SK-N-SH (cell line): ENCODE data around the gene PHEX.

Experiments used
- CTCF ChIP-seq: fragments of 200-600 bp; sonication (generic); IDR thresholded peaks from 2 replicates; pipeline ENCODE4 v1.6.1; 2017; ENCODE audit warnings: antibody characterized with exemption, mild to moderate bottlenecking, moderate library complexity
- FOXJ3 ChIP-seq: sonication (generic); formaldehyde crosslinking; IDR thresholded peaks from 2 replicates; pipeline ENCODE4 v1.5.1; 2020; ENCODE audit warnings: mild to moderate bottlenecking, missing genetic modification reagents
- NRF1 ChIP-seq: IDR thresholded peaks from 2 replicates; pipeline ENCODE4 v1.6.1; 2012; ENCODE audit warnings: low read depth, mild to moderate bottlenecking, low read length

GRCh38 chrX:22060415-22061280, 28.5 kb downstream of the PHEX start:
- TF ChIP-seq FOXJ3 (CRISPR knock-in tag) (no peak), CTCF (no peak), NRF1 (no peak)
